Activated CD8-positive, alpha-beta memory T cell treated with anti-CD3 and anti-CD28 coated beads, Interleukin-2, amount 50 U/mL, for 1 hour (primary cell): ENCODE data around the gene PDP2.

ENCODE experiments used
- DNase-seq: peaks from one replicate; pipeline ENCODE4 v3.0.0-alpha.2; 2020; ENCODE audit errors: extremely low read depth

The PDP2 gene

GRCh38 chr16:66935314-66936011, 55.1 kb downstream of the PDP2 start, which contains the start of gene CES2:
Gene CES2, plus strand, starts transcription at chr16:66935516. Its CDS starts 120 bp downstream, at chr16:66935636.
- DNase-seq, result no peak

- DNase-seq, result no peak
Observed at GRCh38 chr16:66936462-66936861, 56.1 kb downstream of the PDP2 start.

- no peak for DNase-seq
Observed at GRCh38 chr16:66936889-66937554, 56.7 kb downstream of the PDP2 start.

GRCh38 chr16:66937725-66938337, 57.5 kb downstream of the PDP2 start:
- no peak for DNase-seq

- DNase-seq, result no peak
Observed at GRCh38 chr16:66939366-66939765, 59.1 kb downstream of the PDP2 start.

GRCh38 chr16:66940236-66940635, 59.9 kb downstream of the PDP2 start:
- no peak for DNase-seq
